Measurements from ENCODE around the gene EMILIN2. TPM values are rescaled to one million over a fixed set of nuclear protein-coding genes. Genes with fewer than 3 reads are reported as not detected.

The EMILIN2 gene
- total and polyA plus RNA-seq, 2 of the 13 experiments (the other 11 are each of a cell fraction or from before 2014, with no cell fraction given), result 7.6 to 8.2 TPM

DNA sequence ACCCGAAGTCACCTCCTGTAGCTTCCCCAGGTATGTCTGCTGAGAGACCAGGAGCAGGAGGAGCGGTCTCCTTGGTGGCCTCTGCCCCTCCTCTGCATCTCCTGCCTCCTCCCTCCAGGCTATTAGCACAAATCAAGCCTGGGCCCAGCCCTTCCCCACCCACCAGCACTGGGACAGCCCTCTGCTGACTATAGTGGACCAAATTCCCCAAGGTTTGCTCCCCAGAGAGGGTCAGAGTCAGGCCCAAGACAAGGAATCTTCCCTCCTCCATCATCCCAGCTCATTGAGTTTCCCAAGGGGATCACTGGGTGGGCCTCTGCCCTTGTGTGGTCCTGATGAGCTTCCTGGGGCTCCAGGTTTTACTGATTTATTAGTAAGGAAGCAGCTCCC lies 62.1 kb downstream of the EMILIN2 start:
- peaks cover 18 to 41% of the 10 kb centered on the region in 2 experiments for H3K36me3 ChIP-seq (replicated peaks in 1 of 2; ENCODE audit: control insufficient read depth in 1 of 2, insufficient read depth in 2 of 2, low read length in 2 of 2)
- FAIRE-seq (no peak), DNase-seq (ENCODE audit: low spot score) (no peak), ATAC-seq (no peak)
- H3K4me2 ChIP-seq (ENCODE audit: low read depth, low read length), result no peak overlapping the region
- H3K79me2 ChIP-seq (ENCODE audit: insufficient read depth, low read length), result peaks cover 8% of the 10 kb centered on the region
- H3K4me3 ChIP-seq (replicated peaks in 1 of 3; ENCODE audit: insufficient read depth in 1 of 3, low read depth in 2 of 3, low read length in 3 of 3), result no peak overlapping the region
- H4K20me1 ChIP-seq (ENCODE audit: insufficient read depth, low read length), result peaks cover 10% of the 10 kb centered on the region
- H2AFZ ChIP-seq (ENCODE audit: low read length), result no peak overlapping the region
- H3K4me1 ChIP-seq (ENCODE audit: insufficient read depth, low read length), result peaks cover 24% of the 10 kb centered on the region
- POLR2A ChIA-PET, result no interaction called here
- H3K9ac ChIP-seq (ENCODE audit: insufficient read depth, low read depth, low read length), result no peak overlapping the region
- H3K27ac ChIP-seq (ENCODE audit: extremely low read length, insufficient read depth, low read length), result no peak overlapping the region
- 100% methylated on average over 2 of the region's 2 CpGs for WGBS (ENCODE audit: low lambda C conversion rate)
- peaks cover 0 to 8% of the 10 kb centered on the region in 2 experiments; a peak in 3 of 5 replicates for H3K27me3 ChIP-seq (ENCODE audit: control insufficient read depth in 1 of 2, insufficient read depth in 2 of 2, low read length in 2 of 2)
- intact Hi-C loops (cut with micrococcal nuclease; ENCODE audit: unreplicated experiment), result loop anchor here (10.0 kb wide), 1 partner anchor 144 kb away; no protein-coding TSS in a partner anchor
- no peaks in the 10 kb centered on the region for H3K9me3 ChIP-seq (ENCODE audit: low read length)
- in situ Hi-C loops (cut with HindIII; ENCODE audit: extremely low pct_ligation_motif_present, low pct_unique_long_range_greater_than_20kb), result no loop called here
- CTCF ChIA-PET (ENCODE audit: low intra/inter-chr PET ratio, low total read pairs), result no interaction called here
- no TSS peak for BruUV-seq (replicated peaks)
- TF ChIP-seq PAX8 (CRISPR knock-in tag; IDR thresholded peaks at IDR 0.05; ENCODE audit: borderline replicate concordance) (no peak), SOX6 (IDR thresholded peaks at IDR 0.05) (no peak), SOX6 (CRISPR knock-in tag; IDR thresholded peaks at IDR 0.05) (no peak), HMG20B (CRISPR knock-in tag; conservative IDR thresholded peaks at IDR 0.05) (no peak), KLF6 (CRISPR knock-in tag; IDR thresholded peaks at IDR 0.05) (no peak), ERF (CRISPR knock-in tag; IDR thresholded peaks at IDR 0.05) (no peak), TBP (CRISPR knock-in tag; IDR thresholded peaks at IDR 0.05) (no peak), SMAD1 (CRISPR knock-in tag; IDR thresholded peaks at IDR 0.05; ENCODE audit: borderline replicate concordance, low read depth) (no peak), MIER2 (CRISPR knock-in tag; IDR thresholded peaks at IDR 0.05) (no peak), SALL2 (CRISPR knock-in tag; IDR thresholded peaks at IDR 0.05) (no peak), MED13 (CRISPR knock-in tag; IDR thresholded peaks at IDR 0.05) (no peak)
- TF ChIP-seq, protein P1, sequence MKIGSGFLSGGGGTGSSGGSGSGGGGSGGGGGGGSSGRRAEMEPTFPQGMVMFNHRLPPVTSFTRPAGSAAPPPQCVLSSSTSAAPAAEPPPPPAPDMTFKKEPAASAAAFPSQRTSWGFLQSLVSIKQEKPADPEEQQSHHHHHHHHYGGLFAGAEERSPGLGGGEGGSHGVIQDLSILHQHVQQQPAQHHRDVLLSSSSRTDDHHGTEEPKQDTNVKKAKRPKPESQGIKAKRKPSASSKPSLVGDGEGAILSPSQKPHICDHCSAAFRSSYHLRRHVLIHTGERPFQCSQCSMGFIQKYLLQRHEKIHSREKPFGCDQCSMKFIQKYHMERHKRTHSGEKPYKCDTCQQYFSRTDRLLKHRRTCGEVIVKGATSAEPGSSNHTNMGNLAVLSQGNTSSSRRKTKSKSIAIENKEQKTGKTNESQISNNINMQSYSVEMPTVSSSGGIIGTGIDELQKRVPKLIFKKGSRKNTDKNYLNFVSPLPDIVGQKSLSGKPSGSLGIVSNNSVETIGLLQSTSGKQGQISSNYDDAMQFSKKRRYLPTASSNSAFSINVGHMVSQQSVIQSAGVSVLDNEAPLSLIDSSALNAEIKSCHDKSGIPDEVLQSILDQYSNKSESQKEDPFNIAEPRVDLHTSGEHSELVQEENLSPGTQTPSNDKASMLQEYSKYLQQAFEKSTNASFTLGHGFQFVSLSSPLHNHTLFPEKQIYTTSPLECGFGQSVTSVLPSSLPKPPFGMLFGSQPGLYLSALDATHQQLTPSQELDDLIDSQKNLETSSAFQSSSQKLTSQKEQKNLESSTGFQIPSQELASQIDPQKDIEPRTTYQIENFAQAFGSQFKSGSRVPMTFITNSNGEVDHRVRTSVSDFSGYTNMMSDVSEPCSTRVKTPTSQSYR (CRISPR knock-in tag; IDR thresholded peaks at IDR 0.05; ENCODE audit: borderline replicate concordance), result no peak
- TF ChIP-seq, protein P2, sequence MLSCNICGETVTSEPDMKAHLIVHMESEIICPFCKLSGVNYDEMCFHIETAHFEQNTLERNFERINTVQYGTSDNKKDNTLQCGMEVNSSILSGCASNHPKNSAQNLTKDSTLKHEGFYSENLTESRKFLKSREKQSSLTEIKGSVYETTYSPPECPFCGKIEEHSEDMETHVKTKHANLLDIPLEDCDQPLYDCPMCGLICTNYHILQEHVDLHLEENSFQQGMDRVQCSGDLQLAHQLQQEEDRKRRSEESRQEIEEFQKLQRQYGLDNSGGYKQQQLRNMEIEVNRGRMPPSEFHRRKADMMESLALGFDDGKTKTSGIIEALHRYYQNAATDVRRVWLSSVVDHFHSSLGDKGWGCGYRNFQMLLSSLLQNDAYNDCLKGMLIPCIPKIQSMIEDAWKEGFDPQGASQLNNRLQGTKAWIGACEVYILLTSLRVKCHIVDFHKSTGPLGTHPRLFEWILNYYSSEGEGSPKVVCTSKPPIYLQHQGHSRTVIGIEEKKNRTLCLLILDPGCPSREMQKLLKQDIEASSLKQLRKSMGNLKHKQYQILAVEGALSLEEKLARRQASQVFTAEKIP (CRISPR knock-in tag; IDR thresholded peaks at IDR 0.05; ENCODE audit: borderline replicate concordance), result no peak
- TF ChIP-seq, protein P3, sequence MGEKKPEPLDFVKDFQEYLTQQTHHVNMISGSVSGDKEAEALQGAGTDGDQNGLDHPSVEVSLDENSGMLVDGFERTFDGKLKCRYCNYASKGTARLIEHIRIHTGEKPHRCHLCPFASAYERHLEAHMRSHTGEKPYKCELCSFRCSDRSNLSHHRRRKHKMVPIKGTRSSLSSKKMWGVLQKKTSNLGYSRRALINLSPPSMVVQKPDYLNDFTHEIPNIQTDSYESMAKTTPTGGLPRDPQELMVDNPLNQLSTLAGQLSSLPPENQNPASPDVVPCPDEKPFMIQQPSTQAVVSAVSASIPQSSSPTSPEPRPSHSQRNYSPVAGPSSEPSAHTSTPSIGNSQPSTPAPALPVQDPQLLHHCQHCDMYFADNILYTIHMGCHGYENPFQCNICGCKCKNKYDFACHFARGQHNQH (CRISPR knock-in tag; IDR thresholded peaks at IDR 0.05), result no peak
- TF ChIP-seq, protein P4, sequence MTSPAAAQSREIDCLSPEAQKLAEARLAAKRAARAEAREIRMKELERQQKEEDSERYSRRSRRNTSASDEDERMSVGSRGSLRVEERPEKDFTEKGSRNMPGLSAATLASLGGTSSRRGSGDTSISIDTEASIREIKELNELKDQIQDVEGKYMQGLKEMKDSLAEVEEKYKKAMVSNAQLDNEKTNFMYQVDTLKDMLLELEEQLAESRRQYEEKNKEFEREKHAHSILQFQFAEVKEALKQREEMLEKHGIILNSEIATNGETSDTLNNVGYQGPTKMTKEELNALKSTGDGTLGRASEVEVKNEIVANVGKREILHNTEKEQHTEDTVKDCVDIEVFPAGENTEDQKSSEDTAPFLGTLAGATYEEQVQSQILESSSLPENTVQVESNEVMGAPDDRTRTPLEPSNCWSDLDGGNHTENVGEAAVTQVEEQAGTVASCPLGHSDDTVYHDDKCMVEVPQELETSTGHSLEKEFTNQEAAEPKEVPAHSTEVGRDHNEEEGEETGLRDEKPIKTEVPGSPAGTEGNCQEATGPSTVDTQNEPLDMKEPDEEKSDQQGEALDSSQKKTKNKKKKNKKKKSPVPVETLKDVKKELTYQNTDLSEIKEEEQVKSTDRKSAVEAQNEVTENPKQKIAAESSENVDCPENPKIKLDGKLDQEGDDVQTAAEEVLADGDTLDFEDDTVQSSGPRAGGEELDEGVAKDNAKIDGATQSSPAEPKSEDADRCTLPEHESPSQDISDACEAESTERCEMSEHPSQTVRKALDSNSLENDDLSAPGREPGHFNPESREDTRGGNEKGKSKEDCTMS (CRISPR knock-in tag; conservative IDR thresholded peaks at IDR 0.05), result no peak
- TF ChIP-seq, protein P5, sequence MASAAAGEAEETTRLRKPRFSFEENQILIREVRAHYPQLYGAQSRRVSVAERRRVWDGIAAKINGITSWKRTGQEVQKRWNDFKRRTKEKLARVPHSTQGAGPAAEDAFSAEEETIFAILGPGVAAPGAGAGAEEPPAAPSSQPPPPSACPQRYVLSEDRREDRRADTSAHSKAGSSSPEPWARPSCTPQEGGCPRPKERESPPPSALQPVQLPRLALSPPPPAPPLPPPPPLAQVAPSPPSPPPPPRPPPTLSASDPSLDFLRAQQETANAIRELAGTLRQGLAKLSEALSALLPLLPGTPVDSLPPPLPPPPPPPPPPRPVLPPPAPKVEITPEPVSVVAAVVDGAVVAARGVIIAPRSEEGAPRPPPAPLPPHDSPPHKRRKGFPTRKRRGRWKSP (CRISPR knock-in tag; IDR thresholded peaks at IDR 0.05), result no peak

Measured in HepG2 (cell line).